HepG2 (cell line): ENCODE results near the gene ZDHHC9. TPM values are rescaled to one million over a fixed set of nuclear protein-coding genes. Genes with fewer than 3 reads are reported as not detected.
A peak's percentile ranks its signal among the peaks of the same experiment; 100 is the strongest.

Experiments used
- ARID5B ChIP-seq: IDR thresholded peaks from 2 replicates; pipeline ENCODE4 v1.4.0; 2020; ENCODE audit warnings: mild to moderate bottlenecking, missing genetic modification reagents
- EP300 ChIP-seq, 3 experiments: sonication (generic) in 1 of 3; formaldehyde crosslinking in 1 of 3; IDR thresholded peaks; 2 replicates each; pipeline versions ENCODE4 v1.5.1 to v1.6.1; 2011 to 2020; ENCODE audit warnings: low read depth in 2 of 3, low read length in 2 of 3, borderline replicate concordance in 1 of 3, improper control_type of control experiment in 1 of 3, mild to moderate bottlenecking in 1 of 3, missing genetic modification reagents in 1 of 3, moderate library complexity in 1 of 3
- GATAD2A ChIP-seq: IDR thresholded peaks from 2 replicates; pipeline ENCODE4 v1.6.1; 2016
- HNRNPL ChIP-seq: fragments of 200-400 bp; formaldehyde crosslinking; IDR thresholded peaks from 2 replicates; pipeline ENCODE4 v1.6.1; 2017; ENCODE audit warnings: mild to moderate bottlenecking, low read depth, low read length
- PATZ1 ChIP-seq: sonication (generic); formaldehyde crosslinking; IDR thresholded peaks from 2 replicates; pipeline ENCODE4 v1.4.0; 2020; ENCODE audit warnings: missing genetic modification reagents
- PAXIP1 ChIP-seq: sonication (generic); formaldehyde crosslinking; conservative IDR thresholded peaks from 2 replicates; pipeline ENCODE4 v1.4.0; 2020; ENCODE audit warnings: mild to moderate bottlenecking, missing genetic modification reagents, moderate library complexity
- POGZ ChIP-seq: sonication (generic); formaldehyde crosslinking; IDR thresholded peaks from 2 replicates; pipeline ENCODE4 v1.4.0; 2020; ENCODE audit warnings: mild to moderate bottlenecking, missing genetic modification reagents
- PRDM15 ChIP-seq: sonication (generic); formaldehyde crosslinking; IDR thresholded peaks from 2 replicates; pipeline ENCODE4 v1.4.0; 2020; ENCODE audit warnings: missing genetic modification reagents
- SALL1 ChIP-seq: sonication (generic); formaldehyde crosslinking; IDR thresholded peaks from 2 replicates; pipeline ENCODE4 v1.8.0; 2022; ENCODE audit warnings: mild to moderate bottlenecking, missing genetic modification reagents
- SMAD3 ChIP-seq: sonication (generic); formaldehyde crosslinking; IDR thresholded peaks from 2 replicates; pipeline ENCODE4 v1.4.0; 2020; ENCODE audit warnings: missing genetic modification reagents
- TFAP4 ChIP-seq: sonication (generic); IDR thresholded peaks from 2 replicates; pipeline ENCODE4 v1.6.1; 2016; ENCODE audit warnings: low read depth, borderline replicate concordance
- ZNF143 ChIP-seq: sonication (generic); formaldehyde crosslinking; IDR thresholded peaks from 2 replicates; pipeline ENCODE4 v1.4.0; 2020; ENCODE audit warnings: missing genetic modification reagents
- ZNF839 ChIP-seq: sonication (generic); formaldehyde crosslinking; IDR thresholded peaks from 2 replicates; pipeline ENCODE4 v1.4.0; 2020; ENCODE audit warnings: missing genetic modification reagents, mild to moderate bottlenecking, borderline replicate concordance
- polyA plus RNA-seq, 8 experiments: library from polyadenylated mRNA; depleted of rRNA in 3 of 8; stranded (reverse) in 7 of 8; unstranded in 1 of 8; fragments of >200 nt; fragmentation: Illumina TruSeq in 4 of 8; extraction: Trizol in 4 of 8; gene quantifications; 2 replicates each; pipeline versions ENCODE4 v1.2.1 to v1.2.3, GENCODE V29; 2011 to 2016; ENCODE audit warnings: low read depth in 4 of 8, missing spikeins in 1 of 8, mixed read lengths in 1 of 8; ENCODE audit not compliant: insufficient read depth in 1 of 8
- total RNA-seq, 5 experiments: library from RNA; depleted of rRNA; stranded (reverse); fragments of >200 nt; fragmentation: Illumina TruSeq; extraction: Trizol; gene quantifications; 2 replicates each; pipeline ENCODE4 v1.2.3, GENCODE V29; 2016; ENCODE audit warnings: low read depth in 1 of 5

Gene ZDHHC9
- total and polyA plus RNA-seq, 2 of the 13 experiments (the other 11 are each of a cell fraction or from before 2014, with no cell fraction given): 28.3 to 53.1 TPM

- TF ChIP-seq EP300 (IDR thresholded peaks at IDR 0.05; ENCODE audit: low read depth in 2 of 2, low read length in 2 of 2) (peak in 1 of 2 experiments; percentile 41; a peak in 1 of 4 replicates), EP300 (CRISPR knock-in tag; IDR thresholded peaks at IDR 0.05; ENCODE audit: borderline replicate concordance) (no peak), ARID5B (CRISPR knock-in tag) (0 out of 2 replicates have a peak, but pooled peaks have one; percentile 7), TFAP4 (peak; percentile 30; the same call in 1 of the 2 replicates), GATAD2A (CRISPR knock-in tag) (peak; percentile 51), HNRNPL (0 out of 2 replicates have a peak, but pooled peaks have one; percentile 39), ZNF143 (0 out of 2 replicates have a peak, but pooled peaks have one; percentile 32), PAXIP1 (CRISPR knock-in tag) (peak; percentile 83), ZNF839 (no peak), POGZ (CRISPR knock-in tag) (no peak), PATZ1 (peak; percentile 70), SMAD3 (CRISPR knock-in tag) (no peak), SALL1 (CRISPR knock-in tag) (peak; percentile 27; the same call in 1 of the 2 replicates), PRDM15 (CRISPR knock-in tag) (peak; percentile 88)
Observed at GRCh38 chrX:129773649-129774458, 69.8 kb downstream of the ZDHHC9 start (continued).
